Endothelial cell of umbilical vein (primary cell): Measurements from ENCODE around the gene CADM4. TPM values are rescaled to one million over a fixed set of nuclear protein-coding genes. Genes with fewer than 3 reads are reported as not detected.

Source experiments
- BruUV-seq: library from RNA; stranded (reverse); fragments of 400-500 nt; replicated peaks from 2 replicates; lab custom pipeline; 2021; lab: Mats Ljungman, UMichigan
- CTCF ChIA-PET: fragments of 300-600, 350-600 bp; sonication (Branson Sonifier 250); formaldehyde crosslinking; loops from one replicate; lab custom pipeline; 2021; ENCODE audit warnings: antibody characterized with exemption, inconsistent platforms; lab: Charles Lee
- POLR2A ChIA-PET: fragments of 300-600, 350-600 bp; sonication (Branson Sonifier 250); formaldehyde crosslinking; loops from one replicate; lab custom pipeline; 2021; ENCODE audit warnings: antibody characterized with exemption, inconsistent platforms; lab: Charles Lee
- DNase-seq: peaks from one replicate; pipeline ENCODE4 v3.0.0-alpha.2; 2011; ENCODE audit warnings: low read depth, low spot score
- FAIRE-seq: peaks from 2 replicates; lab custom pipeline; 2011; peaks lifted over from hg19 to GRCh38; lab: Jason Lieb, UNC
- H2AFZ ChIP-seq: 2 replicates; pipeline ENCODE4 v1.6.0; 2012; ENCODE audit warnings: low read depth, low read length, control low read depth, inconsistent platforms
- H3K27ac ChIP-seq: 2 replicates; pipeline ENCODE4 v1.5.1; 2011; ENCODE audit warnings: low read depth, mild to moderate bottlenecking, control low read depth, low read length, moderate library complexity; ENCODE audit not compliant: insufficient read depth
- H3K27me3 ChIP-seq, 2 experiments: 2 replicates each; pipeline versions ENCODE4 v1.6.0 to v1.6.1; 2011; ENCODE audit warnings: low read length in 2 of 2, mixed read lengths in 1 of 2; ENCODE audit not compliant: control insufficient read depth in 2 of 2, insufficient read depth in 2 of 2
- H3K36me3 ChIP-seq, 2 experiments: 2 replicates in 1 of 2; 3 replicates in 1 of 2; pipeline ENCODE4 v1.5.1; 2011; ENCODE audit warnings: low read length in 2 of 2, mild to moderate bottlenecking in 1 of 2, moderate library complexity in 1 of 2; ENCODE audit not compliant: control insufficient read depth in 2 of 2, insufficient read depth in 2 of 2; ENCODE audit errors: extremely low read depth in 1 of 2
- H3K4me1 ChIP-seq: 3 replicates; pipeline ENCODE4 v1.5.1; 2011; ENCODE audit warnings: mild to moderate bottlenecking, low read length; ENCODE audit not compliant: control insufficient read depth, insufficient read depth; ENCODE audit errors: extremely low read depth
- H3K4me2 ChIP-seq: 2 replicates; pipeline ENCODE4 v1.6.1; 2011; ENCODE audit warnings: low read length, control low read depth, mixed read lengths; ENCODE audit not compliant: insufficient read depth
- H3K4me3 ChIP-seq, 3 experiments: fragments of 200-600 bp in 1 of 3; sonication (generic), shearing (Covaris generic) in 1 of 3; replicated peaks in 1 of 3; 2 replicates each; pipeline ENCODE4 v1.5.1; 2011 to 2016; ENCODE audit warnings: control low read depth in 3 of 3, low read length in 3 of 3, mild to moderate bottlenecking in 2 of 3, inconsistent platforms in 1 of 3, low read depth in 1 of 3, moderate library complexity in 1 of 3; ENCODE audit not compliant: insufficient read depth in 1 of 3
- H3K79me2 ChIP-seq: 2 replicates; pipeline ENCODE4 v1.6.0; 2012; ENCODE audit warnings: low read length, inconsistent platforms; ENCODE audit not compliant: control insufficient read depth, insufficient read depth
- H3K9ac ChIP-seq: replicated peaks from 2 replicates; pipeline ENCODE3; 2011; ENCODE audit warnings: low read length, control low read depth; ENCODE audit not compliant: insufficient read depth; ENCODE audit errors: extremely low read depth
- H3K9me1 ChIP-seq: replicated peaks from 3 replicates; pipeline ENCODE4 v1.6.0; 2011; ENCODE audit warnings: mild to moderate bottlenecking, low read length; ENCODE audit not compliant: control insufficient read depth, insufficient read depth; ENCODE audit errors: extremely low read depth
- H3K9me3 ChIP-seq: replicated peaks from 2 replicates; pipeline ENCODE4 v1.5.1; 2012; ENCODE audit warnings: low read length, inconsistent platforms; ENCODE audit not compliant: control insufficient read depth, insufficient read depth
- H4K20me1 ChIP-seq: replicated peaks from 2 replicates; pipeline ENCODE3; 2011; ENCODE audit warnings: mild to moderate bottlenecking, low read length; ENCODE audit not compliant: control insufficient read depth, insufficient read depth; ENCODE audit errors: extremely low read depth
- EZH2 ChIP-seq: IDR thresholded peaks from 2 replicates; pipeline ENCODE4 v1.6.1; 2012; ENCODE audit warnings: borderline replicate concordance, low read depth, mild to moderate bottlenecking, moderate library complexity, low read length, inconsistent platforms; ENCODE audit not compliant: severe bottlenecking
- FOS ChIP-seq: IDR thresholded peaks from 2 replicates; pipeline ENCODE4 v1.6.1; 2011; ENCODE audit warnings: mild to moderate bottlenecking, low read length, moderate library complexity, borderline replicate concordance; ENCODE audit not compliant: insufficient read depth
- GATA2 ChIP-seq: IDR thresholded peaks from 2 replicates; pipeline ENCODE4 v1.7.0; 2011; ENCODE audit warnings: low read depth, mild to moderate bottlenecking, moderate library complexity, mixed read lengths, low read length; ENCODE audit not compliant: insufficient read length, insufficient read depth
- JUN ChIP-seq: IDR thresholded peaks from 2 replicates; pipeline ENCODE4 v1.6.1; 2011; ENCODE audit warnings: borderline replicate concordance, low read depth; ENCODE audit not compliant: insufficient read length, insufficient read depth
- MYC ChIP-seq: IDR thresholded peaks from one replicate; pipeline ENCODE4 v1.6.1; 2011; ENCODE audit warnings: mild to moderate bottlenecking, low read depth, low read length
- POLR2A ChIP-seq: IDR thresholded peaks from 2 replicates; pipeline ENCODE4 v1.6.1; 2012; ENCODE audit warnings: low read depth, mild to moderate bottlenecking, control low read depth, low read length
- POLR2AphosphoS5 ChIP-seq: IDR thresholded peaks from 2 replicates; pipeline ENCODE4 v1.6.1; 2012; ENCODE audit warnings: low read depth, mild to moderate bottlenecking, control low read depth, low read length, moderate library complexity; ENCODE audit not compliant: insufficient read depth
- dilution Hi-C: fragments of 300-500 bp; cut with MboI; formaldehyde crosslinking; loops from one replicate; pipeline ENCODE4 v1.15.0; 2019; ENCODE audit warnings: low sequenced_read_pairs; ENCODE audit not compliant: extremely low pct_ligation_motif_present
- intact Hi-C: fragments of 100-400 bp; cut with micrococcal nuclease; formaldehyde crosslinking; loops from one replicate; pipeline ENCODE4 v1.10.0; 2022
- polyA plus RNA-seq, 4 experiments: library from polyadenylated mRNA; depleted of rRNA in 3 of 4; stranded (reverse) in 3 of 4; unstranded in 1 of 4; fragments of >200 nt; gene quantifications; 2 replicates each; pipeline versions ENCODE4 v1.2.1 to v1.2.3, GENCODE V29; 2011 to 2012; ENCODE audit warnings: missing spikeins in 1 of 4
- total RNA-seq: library from RNA; stranded (reverse); gene quantifications from 2 replicates; pipeline ENCODE4 v1.2.3, GENCODE V29; 2021
- TF ChIP-seq, protein P1 (sequence below): IDR thresholded peaks from 2 replicates; pipeline ENCODE4 v1.6.1; 2011; ENCODE audit not compliant: insufficient read depth, insufficient read length
- TF ChIP-seq, protein P2 (sequence below), 2 donors: IDR thresholded peaks; 1 replicate in 1 of 2; 2 replicates in 1 of 2; pipeline ENCODE4 v1.5.1; 2011; ENCODE audit warnings: low read length in 2 of 2, mild to moderate bottlenecking in 2 of 2, moderate library complexity in 2 of 2, control low read depth in 1 of 2, inconsistent platforms in 1 of 2, low read depth in 1 of 2; ENCODE audit not compliant: insufficient read depth in 1 of 2; ENCODE audit errors: extremely low read depth in 1 of 2

The CADM4 gene
- total and polyA plus RNA-seq, 2 donors (not counting 3 experiments of a cell fraction or from before 2014, with no cell fraction given) = 5.0 to 7.5 TPM

- intact Hi-C loops = no loop called here
- ChIA-PET POLR2A (no interaction called here), CTCF (interaction anchor here (1.2 to 2.7 kb wide), 2 partner anchors 16 to 24 kb away, joined by 6 to 9 read pairs; no protein-coding TSS in a partner anchor)
- H3K27me3 ChIP-seq = no peaks in the 10 kb centered on the region
- H3K79me2 ChIP-seq = no peaks in the 10 kb centered on the region
- H3K36me3 ChIP-seq = no peaks in the 10 kb centered on the region
- BruUV-seq = no TSS peak
- TF ChIP-seq MYC (no peak), GATA2 (no peak), FOS (no peak), POLR2AphosphoS5 (no peak), JUN (no peak), POLR2A (no peak), EZH2 (no peak)
- TF ChIP-seq, protein P1, sequence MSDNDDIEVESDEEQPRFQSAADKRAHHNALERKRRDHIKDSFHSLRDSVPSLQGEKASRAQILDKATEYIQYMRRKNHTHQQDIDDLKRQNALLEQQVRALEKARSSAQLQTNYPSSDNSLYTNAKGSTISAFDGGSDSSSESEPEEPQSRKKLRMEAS = no peak
- TF ChIP-seq, protein P2, sequence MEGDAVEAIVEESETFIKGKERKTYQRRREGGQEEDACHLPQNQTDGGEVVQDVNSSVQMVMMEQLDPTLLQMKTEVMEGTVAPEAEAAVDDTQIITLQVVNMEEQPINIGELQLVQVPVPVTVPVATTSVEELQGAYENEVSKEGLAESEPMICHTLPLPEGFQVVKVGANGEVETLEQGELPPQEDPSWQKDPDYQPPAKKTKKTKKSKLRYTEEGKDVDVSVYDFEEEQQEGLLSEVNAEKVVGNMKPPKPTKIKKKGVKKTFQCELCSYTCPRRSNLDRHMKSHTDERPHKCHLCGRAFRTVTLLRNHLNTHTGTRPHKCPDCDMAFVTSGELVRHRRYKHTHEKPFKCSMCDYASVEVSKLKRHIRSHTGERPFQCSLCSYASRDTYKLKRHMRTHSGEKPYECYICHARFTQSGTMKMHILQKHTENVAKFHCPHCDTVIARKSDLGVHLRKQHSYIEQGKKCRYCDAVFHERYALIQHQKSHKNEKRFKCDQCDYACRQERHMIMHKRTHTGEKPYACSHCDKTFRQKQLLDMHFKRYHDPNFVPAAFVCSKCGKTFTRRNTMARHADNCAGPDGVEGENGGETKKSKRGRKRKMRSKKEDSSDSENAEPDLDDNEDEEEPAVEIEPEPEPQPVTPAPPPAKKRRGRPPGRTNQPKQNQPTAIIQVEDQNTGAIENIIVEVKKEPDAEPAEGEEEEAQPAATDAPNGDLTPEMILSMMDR (IDR thresholded peaks at IDR 0.05; ENCODE audit: extremely low read depth in 1 of 2, insufficient read depth in 1 of 2, low read depth in 1 of 2, low read length in 2 of 2) = no peak
- DNase-seq = no peak
- no peak overlapping the region for H3K4me2 ChIP-seq
- H3K9me3 ChIP-seq = no peaks in the 10 kb centered on the region
- no peaks in the 10 kb centered on the region for H3K9me1 ChIP-seq
- H4K20me1 ChIP-seq = no peaks in the 10 kb centered on the region
- H3K9ac ChIP-seq = no peak overlapping the region
- dilution Hi-C loops = no loop called here
- H2AFZ ChIP-seq = no peak overlapping the region
- H3K4me3 ChIP-seq = no peak overlapping the region
- no peak for FAIRE-seq
- no peak overlapping the region for H3K27ac ChIP-seq
- H3K4me1 ChIP-seq = peaks cover 7% of the 10 kb centered on the region
Observed at GRCh38 chr19:43578787-43579186, 60.9 kb downstream of the CADM4 start.
